OCI-LY1 (cell line): ENCODE measurements around the gene LMO2.
"Not testable (repeated sequence)": the region's sequence is repeated elsewhere in the genome, so short reads cannot be mapped to it uniquely, and the experiment has no call there.

Experiments
- CTCF ChIP-seq: fragments of 200-600 bp; sonication (generic), shearing (Covaris generic); IDR thresholded peaks from 2 replicates; pipeline ENCODE4 v1.5.1; 2017; ENCODE audit warnings: mild to moderate bottlenecking, antibody characterized with exemption, low read length, moderate library complexity, mixed read lengths
- EZH2 ChIP-seq: fragments of 200-600 bp; sonication (generic), shearing (Covaris generic); IDR thresholded peaks from 2 replicates; pipeline ENCODE4 v1.8.0; 2017; ENCODE audit warnings: borderline replicate concordance, mixed run types, mild to moderate bottlenecking, antibody characterized with exemption, low read length, moderate library complexity, mixed read lengths

DNA sequence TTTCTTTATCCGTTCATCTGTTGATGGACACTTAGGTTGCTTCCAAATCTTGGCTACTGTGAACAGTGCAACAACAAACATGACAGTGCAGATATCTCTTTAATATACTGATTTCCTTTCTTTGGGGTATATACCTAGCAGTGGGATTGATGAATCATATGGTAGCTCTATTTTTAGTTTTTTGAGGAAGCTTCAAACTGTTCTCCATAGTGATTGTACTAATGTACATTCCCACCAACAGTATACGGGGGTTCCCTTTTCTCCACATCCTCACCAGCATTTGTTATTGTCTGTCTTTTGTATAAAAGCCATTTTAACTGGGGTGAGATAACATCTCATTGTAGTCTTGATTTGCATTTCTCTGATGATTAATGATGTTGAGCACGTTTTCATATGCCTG, 68.9 kb downstream of the LMO2 start:
- not testable (repeated sequence) for TF ChIP-seq EZH2, CTCF
